ENCODE measurements around the gene CYTH4.

GRCh38 chr22:37349043-37349814, 66.9 kb downstream of the CYTH4 start:
- TF ChIP-seq, protein P1, sequence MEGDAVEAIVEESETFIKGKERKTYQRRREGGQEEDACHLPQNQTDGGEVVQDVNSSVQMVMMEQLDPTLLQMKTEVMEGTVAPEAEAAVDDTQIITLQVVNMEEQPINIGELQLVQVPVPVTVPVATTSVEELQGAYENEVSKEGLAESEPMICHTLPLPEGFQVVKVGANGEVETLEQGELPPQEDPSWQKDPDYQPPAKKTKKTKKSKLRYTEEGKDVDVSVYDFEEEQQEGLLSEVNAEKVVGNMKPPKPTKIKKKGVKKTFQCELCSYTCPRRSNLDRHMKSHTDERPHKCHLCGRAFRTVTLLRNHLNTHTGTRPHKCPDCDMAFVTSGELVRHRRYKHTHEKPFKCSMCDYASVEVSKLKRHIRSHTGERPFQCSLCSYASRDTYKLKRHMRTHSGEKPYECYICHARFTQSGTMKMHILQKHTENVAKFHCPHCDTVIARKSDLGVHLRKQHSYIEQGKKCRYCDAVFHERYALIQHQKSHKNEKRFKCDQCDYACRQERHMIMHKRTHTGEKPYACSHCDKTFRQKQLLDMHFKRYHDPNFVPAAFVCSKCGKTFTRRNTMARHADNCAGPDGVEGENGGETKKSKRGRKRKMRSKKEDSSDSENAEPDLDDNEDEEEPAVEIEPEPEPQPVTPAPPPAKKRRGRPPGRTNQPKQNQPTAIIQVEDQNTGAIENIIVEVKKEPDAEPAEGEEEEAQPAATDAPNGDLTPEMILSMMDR (IDR thresholded peaks at IDR 0.05): no peak
- no peak for TF ChIP-seq POLR2A (IDR thresholded peaks at IDR 0.05)

Measured in ovary (tissue), 3 donors.